Ammon's horn (tissue), 1 donor: ENCODE measurements around the gene ARAP2.

Experiments
- DNase-seq: peaks from one replicate; pipeline ENCODE4 v3.0.0-alpha.2; 2016; ENCODE audit warnings: low spot score

Gene ARAP2

GRCh38 chr4:36128689-36129088 is 115.6 kb downstream of the ARAP2 start:
- no peak for DNase-seq

- no peak for DNase-seq
These were observed 120.4 kb downstream of the ARAP2 start for GRCh38 chr4:36123906-36124305.

DNA sequence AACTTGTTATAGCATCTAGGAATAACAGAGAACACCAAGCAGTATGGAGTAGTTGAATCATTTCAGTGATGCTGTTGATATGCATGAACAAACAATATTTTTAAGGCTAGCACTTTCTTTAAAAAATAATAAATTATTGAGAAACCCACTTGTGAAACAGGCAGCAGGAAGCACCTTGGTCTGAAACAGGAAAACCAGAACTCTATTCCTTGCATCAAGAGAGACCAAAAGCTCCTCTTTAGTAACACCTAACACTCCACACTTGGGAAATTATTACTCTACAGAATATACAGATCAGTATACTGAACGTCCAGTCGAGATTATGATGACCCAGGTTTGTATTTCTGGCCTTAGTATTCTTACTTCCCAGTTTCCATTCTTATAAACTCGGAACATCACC is 129.0 kb downstream of the ARAP2 start:
- no peak for DNase-seq

DNA sequence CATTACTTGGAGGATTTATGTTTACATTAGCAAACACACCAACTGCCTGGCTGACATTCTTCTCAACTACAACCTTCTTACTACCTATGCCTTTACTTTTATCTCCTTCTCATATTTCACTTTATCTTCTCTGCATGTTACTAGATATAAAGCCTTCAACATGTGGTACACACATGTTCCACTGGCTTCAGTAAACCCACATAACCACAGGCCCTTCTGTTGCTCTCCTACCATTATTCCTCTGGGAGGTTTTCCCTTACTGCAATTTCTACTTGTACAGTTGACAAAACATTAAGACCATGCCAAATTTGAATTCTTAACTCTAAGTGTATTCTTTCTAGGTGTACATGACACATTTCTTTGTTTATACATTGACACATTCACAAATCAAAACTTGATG is 133.1 kb downstream of the ARAP2 start:
- no peak for DNase-seq

DNA sequence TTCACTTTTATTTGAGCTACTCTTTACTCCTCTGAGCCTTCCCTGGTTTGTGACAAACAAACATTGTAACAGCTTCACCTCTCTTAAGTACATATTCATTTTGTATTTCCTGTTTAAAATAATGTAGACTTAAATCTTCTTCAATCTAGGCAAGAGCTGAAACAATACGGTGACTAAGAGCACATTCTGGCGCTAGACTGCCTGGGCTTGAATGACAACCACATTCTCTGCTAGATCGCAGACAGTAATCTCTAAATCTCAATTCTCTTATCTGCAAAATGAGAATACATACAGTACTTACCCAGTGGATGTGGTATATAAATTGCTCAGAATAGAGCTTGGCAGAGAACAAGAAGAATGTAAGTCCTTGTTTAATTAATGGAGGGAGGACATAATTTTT is 144.8 kb downstream of the ARAP2 start:
- no peak for DNase-seq

- no peak for DNase-seq
These were observed 149.3 kb downstream of the ARAP2 start for GRCh38 chr4:36094995-36095394.

- no peak for DNase-seq
These were observed 152.3 kb downstream of the ARAP2 start for GRCh38 chr4:36091997-36092396.

GRCh38 chr4:36088542-36088941 is 155.8 kb downstream of the ARAP2 start:
- peak; percentile 80 for DNase-seq

- no peak for DNase-seq
These were observed 158.0 kb downstream of the ARAP2 start for GRCh38 chr4:36086261-36086786.

- no peak for DNase-seq
These were observed 161.5 kb downstream of the ARAP2 start for GRCh38 chr4:36082817-36083216.

- no peak for DNase-seq
These were observed 163.1 kb downstream of the ARAP2 start for GRCh38 chr4:36081185-36081584.

- no peak for DNase-seq
These were observed 164.6 kb downstream of the ARAP2 start for GRCh38 chr4:36079666-36080065.

DNA sequence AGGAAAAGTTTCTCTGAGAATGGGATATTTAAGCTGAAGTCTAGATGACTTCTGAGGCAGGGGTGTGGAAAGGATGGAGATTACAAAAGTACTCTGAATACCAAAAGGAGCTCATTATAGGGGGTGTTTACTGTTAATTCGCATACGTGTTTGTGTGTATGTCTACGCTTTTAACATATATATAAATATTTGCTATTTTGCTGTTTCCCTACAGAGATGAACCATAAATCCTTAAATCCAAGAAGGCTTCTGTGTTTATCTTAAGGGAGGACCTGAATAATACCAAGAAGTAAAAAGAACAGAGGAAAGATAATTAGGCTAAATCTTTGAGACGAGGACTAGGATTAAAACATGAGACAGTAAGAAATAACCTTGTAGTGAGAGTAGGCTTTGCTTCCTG is 166.0 kb downstream of the ARAP2 start:
- DNase-seq: no peak

DNA sequence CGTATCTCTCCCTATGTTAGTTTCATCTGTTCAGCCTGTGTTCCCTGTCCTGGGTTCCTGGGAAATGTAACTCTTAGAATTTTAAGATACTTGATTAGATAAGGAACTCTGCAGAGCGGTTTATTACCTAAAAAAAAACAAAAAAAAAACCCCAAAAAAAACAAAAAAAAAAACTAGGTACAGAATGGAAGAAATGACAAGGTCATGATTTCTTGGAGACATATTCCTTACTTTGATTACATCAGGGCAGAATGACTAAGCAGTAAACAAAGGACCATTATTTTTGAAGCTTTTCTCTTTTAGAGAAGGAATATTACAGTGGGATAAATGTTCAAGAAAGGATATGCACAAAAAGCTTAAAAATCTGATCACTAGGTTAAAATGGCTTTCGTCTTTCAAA is 171.8 kb downstream of the ARAP2 start:
- no peak for DNase-seq

DNA sequence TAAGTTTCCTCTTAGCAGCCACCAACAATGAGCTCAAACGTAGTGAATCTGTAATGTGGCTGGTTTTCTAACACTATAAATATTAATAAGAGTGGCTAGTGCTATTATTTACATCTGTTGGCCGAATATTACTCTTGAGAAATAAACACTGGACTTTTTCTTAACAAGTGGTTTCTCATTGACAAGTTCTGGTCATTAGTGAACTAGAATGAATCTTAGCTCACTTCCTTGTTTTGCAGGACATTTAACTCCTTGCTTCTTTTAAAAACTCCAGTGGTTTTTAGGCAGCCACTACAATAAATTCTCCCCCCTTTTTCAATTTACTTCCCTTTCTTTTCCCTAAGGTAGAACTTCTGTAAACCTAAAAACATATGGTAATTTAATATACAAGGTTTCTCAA is 177.2 kb downstream of the ARAP2 start:
- no peak for DNase-seq

DNA sequence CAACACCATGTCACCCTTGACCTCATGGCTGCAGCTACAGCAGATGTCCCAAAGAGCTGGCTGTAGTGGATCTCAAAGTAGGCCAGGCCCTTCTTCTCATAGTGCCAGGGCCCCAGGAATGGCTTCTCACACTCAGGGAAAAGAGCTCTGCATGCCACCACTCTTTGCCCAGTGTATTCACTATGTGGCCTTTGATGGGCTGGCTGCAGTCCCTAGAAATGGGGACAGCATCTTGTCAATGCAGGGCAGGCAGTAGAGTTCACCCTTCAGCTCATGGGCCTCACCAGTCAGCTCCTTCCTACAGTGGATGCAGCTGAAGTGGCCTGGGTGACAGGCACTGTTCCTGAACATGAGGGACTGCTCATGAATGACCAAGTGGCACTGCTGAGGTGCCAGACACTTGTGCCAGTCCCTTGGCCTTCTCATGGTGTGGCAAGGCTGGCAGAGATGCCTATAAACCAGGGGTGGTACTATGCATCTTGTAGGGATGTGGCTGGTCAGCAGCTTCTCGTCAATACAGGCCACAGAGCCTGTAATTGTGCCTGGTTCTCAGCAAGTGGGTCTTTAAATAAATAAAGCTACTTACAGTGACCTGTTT is 178.9 kb downstream of the ARAP2 start:
- no peak for DNase-seq

GRCh38 chr4:36064117-36064516 is 180.2 kb downstream of the ARAP2 start:
- DNase-seq: no peak

GRCh38 chr4:36056136-36056535 is 188.2 kb downstream of the ARAP2 start:
- no peak for DNase-seq

- DNase-seq: peak; percentile 17
These were observed 189.5 kb downstream of the ARAP2 start for GRCh38 chr4:36054694-36055422.

- no peak for DNase-seq
These were observed 190.4 kb downstream of the ARAP2 start for GRCh38 chr4:36053930-36054329.

DNA sequence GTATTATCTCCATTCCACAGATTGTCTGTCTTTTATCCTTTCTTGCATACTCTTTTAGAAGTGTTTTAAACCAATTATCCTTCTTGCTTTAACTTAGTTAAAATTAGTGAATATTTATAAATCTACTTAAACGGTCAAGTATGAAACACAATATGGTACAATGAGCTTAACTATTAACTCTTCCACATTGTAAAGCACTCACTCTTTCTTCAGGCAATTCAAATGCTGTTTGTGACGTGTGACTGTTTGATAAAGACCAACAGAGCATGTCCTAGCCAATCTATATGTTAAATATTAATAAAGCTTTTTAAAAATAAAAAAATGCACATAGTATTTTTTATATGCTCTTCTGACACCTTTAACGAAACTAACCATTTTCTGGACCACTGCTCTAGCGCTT is 192.7 kb downstream of the ARAP2 start:
- no peak for DNase-seq

GRCh38 chr4:36046026-36046425 is 198.3 kb downstream of the ARAP2 start:
- DNase-seq: no peak

DNA sequence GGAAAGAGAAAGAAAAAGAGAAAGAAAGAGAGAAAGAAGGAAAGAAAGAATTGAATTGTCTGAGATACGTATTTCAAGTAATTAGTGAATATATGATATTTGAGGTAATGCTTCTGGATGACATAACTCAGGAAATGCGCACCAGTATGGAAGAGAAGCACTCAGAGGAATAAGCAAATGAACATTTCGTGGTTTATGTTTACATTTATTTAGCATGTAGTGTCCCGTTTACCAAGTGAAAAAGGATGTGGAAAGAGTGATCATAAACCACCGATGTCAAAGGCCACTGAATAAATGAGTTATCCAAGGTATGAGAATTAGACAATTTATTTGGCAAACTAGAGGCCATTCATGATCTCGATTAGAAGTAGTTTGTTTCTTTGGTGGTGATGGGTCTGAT is 200.4 kb downstream of the ARAP2 start:
- DNase-seq: no peak

GRCh38 chr4:36043241-36043640 is 201.1 kb downstream of the ARAP2 start:
- no peak for DNase-seq
